Testis (tissue), 2 donors: ENCODE measurements around the gene SGIP1.

Source experiments
- CTCF ChIP-seq, 3 experiments: fragments of 450-650 bp in 2 of 3; fragments of 200-600 bp in 1 of 3; sonication (generic) in 1 of 3; IDR thresholded peaks; one replicate each; pipeline ENCODE4 v1.5.1; 2016 to 2019; ENCODE audit warnings: antibody characterized with exemption in 3 of 3, mild to moderate bottlenecking in 2 of 3, moderate library complexity in 1 of 3
- POLR2A ChIP-seq: fragments of 450-650 bp; IDR thresholded peaks from one replicate; pipeline ENCODE4 v1.6.1; 2017; ENCODE audit warnings: antibody characterized with exemption, mild to moderate bottlenecking, moderate library complexity

GRCh38 chr1:66711420-66711819, 177.5 kb downstream of the SGIP1 start:
- TF ChIP-seq CTCF (IDR thresholded peaks at IDR 0.05): no peak
- no peak for TF ChIP-seq POLR2A
